Heart right ventricle (tissue), 16 donors: ENCODE results near the gene SMTN. TPM values are rescaled to one million over a fixed set of nuclear protein-coding genes. Genes with fewer than 3 reads are reported as not detected.
A peak's percentile ranks its signal among the peaks of the same experiment; 100 is the strongest.

ENCODE experiments used
- ATAC-seq, 8 donors: fragments of 200-7000 bp; cut with Tn5 transposase; one replicate each; pipeline ENCODE4 v1.9.1; 2020; ENCODE audit warnings: mild to moderate bottlenecking in 8 of 8, moderate library complexity in 8 of 8, moderate number of reproducible peaks in 1 of 8
- DNase-seq, 2 donors: peaks; one replicate each; pipeline ENCODE4 v3.0.0-alpha.2; 2020
- H3K27ac ChIP-seq, 10 donors: fragments of 200-600 bp; sonication (generic) in 2 of 10; one replicate each; pipeline versions ENCODE4 v1.5.0 to v1.8.0; 2020 to 2022; ENCODE audit warnings: mild to moderate bottlenecking in 3 of 10
- H3K27me3 ChIP-seq, 7 donors: fragments of 200-600 bp; one replicate each; pipeline ENCODE4 v1.8.0; 2021 to 2022; ENCODE audit warnings: mild to moderate bottlenecking in 2 of 7
- H3K36me3 ChIP-seq, 9 donors: fragments of 200-600 bp; sonication (generic) in 1 of 9; one replicate each; pipeline versions ENCODE4 v1.5.0 to v1.8.0; 2020 to 2022; ENCODE audit warnings: mild to moderate bottlenecking in 2 of 9
- H3K4me1 ChIP-seq, 9 donors: fragments of 200-600 bp; sonication (generic) in 1 of 9; one replicate each; pipeline versions ENCODE4 v1.5.0 to v1.8.0; 2020 to 2022; ENCODE audit warnings: mild to moderate bottlenecking in 4 of 9
- H3K4me3 ChIP-seq, 10 donors: fragments of 200-600 bp; sonication (generic) in 2 of 10; one replicate each; pipeline versions ENCODE4 v1.5.0 to v1.8.0; 2020 to 2022; ENCODE audit warnings: mild to moderate bottlenecking in 7 of 10, moderate library complexity in 2 of 10
- H3K9me3 ChIP-seq, 11 donors: fragments of 200-600 bp in 10 of 11; sonication (generic) in 2 of 11; one replicate each; pipeline versions ENCODE4 v1.5.0 to v1.8.0; 2013 to 2022; ENCODE audit warnings: mild to moderate bottlenecking in 2 of 11, control low read depth in 1 of 11, moderate library complexity in 1 of 11
- WGBS, 2 donors: extraction: QIAGEN DNeasy Blood & Tissue Kit; methylation state at CpG; one replicate each; pipeline ENCODE4 v1.1.7; 2013; ENCODE audit warnings: inconsistent platforms in 1 of 2; 5-methylcytosine and 5-hydroxymethylcytosine counted together
- intact Hi-C, 10 donors: fragments of 100-400 bp; cut with DNase I; formaldehyde crosslinking; loops; one replicate each; pipeline versions ENCODE4 v1.11.1 to v1.14.2; 2022
- polyA plus RNA-seq, 2 donors: library from polyadenylated mRNA; stranded (reverse); fragments of 200-250 nt; gene quantifications; one replicate each; pipeline ENCODE4 v1.2.3, GENCODE V29; 2013
- total RNA-seq, 10 donors: library from RNA; stranded (reverse); fragmentation: NEBNext Ultra II Directional in 3 of 10; extraction: Animal tissue kit (Norgen Biotek cat#: 25700) in 3 of 10; gene quantifications; one replicate each; pipeline versions ENCODE4 v1.2.1 to v1.2.4, GENCODE V29; 2021 to 2023
- TF ChIP-seq, protein P1 (sequence below), 9 donors: fragments of 200-600 bp; sonication (generic) in 2 of 9; IDR thresholded peaks; one replicate each; pipeline versions ENCODE4 v1.5.0 to v1.8.0; 2021 to 2022; ENCODE audit warnings: antibody characterized with exemption in 9 of 9, mild to moderate bottlenecking in 5 of 9, moderate library complexity in 1 of 9
- donor health status: Arrhythmogenic right ventricular cardiomyopathy.
- donor health status: ischemic (EF 13 %, LVEDD 7.1; RV severe dilation, severe dysfunction).
- donor health status: healthy with polysubstance abuse.
- donor health status: DM: no; HTN: yes; CAD: no.
- donor health status: DM: no; HTN: no; CAD: no.
- donor health status: ischemic (EF 25% LVEDD 6.9; RV normal size, moderate dysfunction).
- donor health status: ischemic (EF 25% LVEDD 5.7; RV mildly dilated, moderate dysfunction).
- donor health status: healthy.
- donor health status: DM: yes; HTN: yes; CAD: no.
- donor health status: Ischemic cardiomyopathy.
- donor health status: ischemic (EF 35%, LVEDD 5.7; RV mildly dilated, moderate dysfunction).
- donor health status: nonischemic (EF 11% LVEDD 7.7; RV severe dilation, severe dysfunction).
- donor health status: DM: yes; HTN: yes; CAD: no.
- donor health status: PGD.
- donor health status: ischemic (EF 29% LVEDD 5.4; RV normal size, mild dysfunction).
- donor health status: nonischemic (EF 23%, LVEDD 6.1; RV moderate dilation, normal function).

The SMTN gene
- total and polyA plus RNA-seq, 12 donors = 64.2 to 398 (median 204) TPM

DNA sequence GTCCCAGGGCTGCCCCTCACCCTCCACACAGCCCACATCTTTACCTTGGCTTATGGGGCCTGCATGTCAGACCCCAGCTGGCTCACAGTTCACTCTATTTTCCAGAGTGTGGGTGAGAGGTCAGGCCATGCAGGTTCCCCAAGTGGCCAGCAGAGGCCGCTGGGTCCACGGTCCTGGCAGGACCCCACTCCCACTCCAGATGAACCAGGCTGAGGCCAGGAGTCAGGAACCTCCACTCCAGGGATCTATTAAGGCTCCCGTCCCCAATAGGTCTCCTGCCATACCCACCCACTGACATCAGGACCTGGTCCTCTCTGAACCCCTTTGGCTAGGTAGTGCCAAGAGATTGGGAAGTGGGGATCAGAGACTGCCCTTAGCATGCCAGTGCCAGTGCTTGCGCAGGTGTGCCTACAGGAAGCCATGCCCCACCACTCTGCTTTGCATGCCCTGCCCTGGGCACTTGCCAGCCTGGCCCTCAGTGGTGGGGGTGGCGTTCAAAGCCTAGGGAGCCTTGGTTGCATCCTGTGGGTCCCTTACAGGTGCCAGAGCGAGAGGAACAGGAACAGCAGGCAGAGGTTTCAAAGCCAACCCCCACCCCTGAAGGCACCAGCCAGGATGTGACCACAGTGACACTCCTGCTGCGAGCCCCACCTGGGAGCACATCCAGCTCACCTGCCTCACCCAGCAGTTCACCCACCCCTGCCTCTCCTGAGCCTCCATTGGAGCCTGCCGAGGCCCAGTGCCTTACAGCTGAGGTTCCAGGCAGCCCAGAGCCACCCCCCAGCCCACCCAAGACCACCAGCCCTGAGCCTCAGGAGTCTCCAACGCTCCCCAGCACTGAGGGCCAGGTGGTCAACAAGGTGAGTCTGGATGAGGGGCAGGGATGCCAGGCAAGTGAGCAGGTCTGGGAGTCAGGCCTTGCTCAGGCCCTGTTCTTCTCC, 8.3 kb downstream of the SMTN start:
- H3K4me3 ChIP-seq = no peak overlapping the region
- H3K36me3 ChIP-seq = peaks cover 0 to 88% (median 60%) of the 10 kb centered on the region in 9 donors
- TF ChIP-seq, protein P1, sequence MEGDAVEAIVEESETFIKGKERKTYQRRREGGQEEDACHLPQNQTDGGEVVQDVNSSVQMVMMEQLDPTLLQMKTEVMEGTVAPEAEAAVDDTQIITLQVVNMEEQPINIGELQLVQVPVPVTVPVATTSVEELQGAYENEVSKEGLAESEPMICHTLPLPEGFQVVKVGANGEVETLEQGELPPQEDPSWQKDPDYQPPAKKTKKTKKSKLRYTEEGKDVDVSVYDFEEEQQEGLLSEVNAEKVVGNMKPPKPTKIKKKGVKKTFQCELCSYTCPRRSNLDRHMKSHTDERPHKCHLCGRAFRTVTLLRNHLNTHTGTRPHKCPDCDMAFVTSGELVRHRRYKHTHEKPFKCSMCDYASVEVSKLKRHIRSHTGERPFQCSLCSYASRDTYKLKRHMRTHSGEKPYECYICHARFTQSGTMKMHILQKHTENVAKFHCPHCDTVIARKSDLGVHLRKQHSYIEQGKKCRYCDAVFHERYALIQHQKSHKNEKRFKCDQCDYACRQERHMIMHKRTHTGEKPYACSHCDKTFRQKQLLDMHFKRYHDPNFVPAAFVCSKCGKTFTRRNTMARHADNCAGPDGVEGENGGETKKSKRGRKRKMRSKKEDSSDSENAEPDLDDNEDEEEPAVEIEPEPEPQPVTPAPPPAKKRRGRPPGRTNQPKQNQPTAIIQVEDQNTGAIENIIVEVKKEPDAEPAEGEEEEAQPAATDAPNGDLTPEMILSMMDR (IDR thresholded peaks at IDR 0.05) = peak; percentile 69 to 89 (median 82)
- H3K27me3 ChIP-seq = no peaks in the 10 kb centered on the region
- peaks cover 3 to 80% (median 43%) of the 10 kb centered on the region in 9 donors for H3K4me1 ChIP-seq
- ATAC-seq (peak in 4 of 8 donors; percentile 7 to 22 (median 20)), DNase-seq (peak; percentile 5 to 71)
- no peaks in the 10 kb centered on the region for H3K9me3 ChIP-seq
- peak overlapping the region in 8 of 10 donors; percentile 24 to 65 (median 40) for H3K27ac ChIP-seq
- intact Hi-C loops = loop anchor here (1.0 to 10.0 kb wide), 8 partner anchors 55 to 145 kb away; partner anchors contain the start of genes PLA2G3 (in 2 of the 10) and LIMK2 (in 1 of the 10)
- whole genome bisulfite sequencing, 2 donors = 71 to 73% methylated on average over 9 of the region's 9 CpGs

DNA sequence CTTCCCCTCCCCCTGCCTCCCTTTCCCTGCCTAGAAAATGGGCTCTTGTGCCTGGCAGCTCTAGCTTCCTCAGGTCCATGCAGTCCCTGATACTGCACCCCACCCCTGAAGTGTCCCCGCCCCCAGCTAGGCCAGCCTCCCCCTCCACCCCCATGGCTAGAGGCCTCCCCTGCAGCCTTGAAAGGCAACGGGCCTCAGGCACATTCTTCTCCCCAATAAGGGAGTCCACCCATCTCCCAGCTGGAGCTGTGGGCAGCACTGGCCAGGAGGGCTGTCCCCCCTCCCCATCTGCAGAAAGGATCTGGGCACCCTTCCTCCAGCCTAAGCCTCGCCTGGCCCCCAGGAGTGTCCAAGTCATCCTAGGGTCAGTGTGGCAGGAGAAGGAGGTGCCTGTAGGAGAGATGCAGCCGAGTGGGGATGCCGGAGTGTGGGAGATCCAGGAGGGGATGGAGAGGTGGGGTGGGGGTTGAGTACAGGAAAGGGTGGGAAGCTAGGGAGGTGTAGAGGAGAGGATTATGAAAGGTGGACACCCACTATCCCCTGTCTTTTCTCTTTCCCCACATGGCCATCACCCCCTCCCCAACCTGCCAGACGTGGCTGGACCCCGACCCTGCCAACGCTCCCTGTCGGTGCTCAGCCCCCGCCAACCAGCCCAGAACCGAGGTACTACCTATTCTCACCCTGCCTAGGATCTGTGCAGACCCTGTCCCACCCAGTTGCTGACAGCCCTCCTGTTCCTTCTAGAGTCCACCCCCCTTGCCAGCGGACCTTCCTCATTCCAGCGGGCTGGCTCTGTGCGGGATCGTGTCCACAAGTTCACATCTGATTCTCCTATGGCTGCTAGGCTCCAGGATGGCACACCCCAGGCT, 9.3 kb downstream of the SMTN start:
- no peak for ATAC-seq
- intact Hi-C loops = loop anchor here in 4 of 10 donors (5.0 to 10.0 kb wide), 3 partner anchors 54 to 124 kb away; partner anchors contain the start of genes PLA2G3 (in 2 of the 4) and LIMK2 (in 1 of the 4)
- no peaks in the 10 kb centered on the region for H3K27me3 ChIP-seq
- peak overlapping the region in 3 of 10 donors; percentile 15 to 45 (median 35) for H3K27ac ChIP-seq
- no peaks in the 10 kb centered on the region for H3K9me3 ChIP-seq
- WGBS, 2 donors = 83 to 88% methylated on average over 15 of the region's 15 CpGs
- no peak overlapping the region for H3K4me3 ChIP-seq
- peaks cover 3 to 84% (median 39%) of the 10 kb centered on the region in 9 donors for H3K4me1 ChIP-seq
- peaks cover 0 to 99% (median 68%) of the 10 kb centered on the region in 9 donors for H3K36me3 ChIP-seq
- DNase-seq = peak in 1 of 2 donors; percentile 16
- TF ChIP-seq, protein P1 (IDR thresholded peaks at IDR 0.05) = no peak

DNA sequence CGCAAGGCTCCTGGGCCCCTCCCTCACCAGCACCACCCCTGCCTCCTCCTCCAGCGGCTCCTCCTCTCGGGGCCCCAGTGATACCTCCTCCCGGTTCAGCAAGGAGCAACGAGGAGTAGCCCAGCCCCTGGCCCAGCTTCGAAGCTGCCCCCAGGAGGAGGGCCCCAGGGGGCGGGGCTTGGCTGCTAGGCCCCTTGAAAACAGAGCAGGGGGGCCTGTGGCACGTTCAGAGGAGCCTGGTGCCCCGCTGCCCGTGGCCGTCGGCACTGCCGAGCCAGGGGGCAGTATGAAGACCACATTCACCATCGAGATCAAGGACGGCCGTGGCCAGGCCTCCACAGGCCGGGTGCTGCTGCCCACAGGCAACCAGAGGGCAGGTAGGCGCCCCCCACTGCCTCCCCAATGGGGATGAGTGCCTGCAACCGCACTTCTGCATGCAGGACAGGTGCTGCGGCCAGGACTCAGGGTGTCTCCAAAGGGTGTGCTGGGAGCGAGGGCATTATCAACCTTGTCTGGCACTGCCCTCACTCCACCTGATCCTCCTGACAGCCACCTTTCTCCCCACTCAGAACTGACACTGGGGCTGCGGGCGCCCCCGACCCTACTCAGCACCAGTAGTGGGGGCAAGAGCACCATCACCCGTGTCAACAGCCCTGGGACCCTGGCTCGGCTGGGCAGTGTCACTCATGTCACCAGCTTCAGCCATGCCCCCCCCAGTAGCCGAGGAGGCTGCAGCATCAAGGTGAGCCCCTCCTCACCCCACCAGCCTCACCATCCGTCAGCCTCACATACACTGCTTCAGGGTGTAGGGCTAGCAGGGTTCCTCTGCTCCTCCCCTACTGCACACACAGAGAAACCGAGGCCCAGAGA, 10.2 kb downstream of the SMTN start:
- H3K36me3 ChIP-seq = peaks cover 0 to 99% (median 77%) of the 10 kb centered on the region in 9 donors
- no peak overlapping the region for H3K4me3 ChIP-seq
- peaks cover 0 to 83% (median 37%) of the 10 kb centered on the region in 9 donors for H3K4me1 ChIP-seq
- TF ChIP-seq, protein P1 (IDR thresholded peaks at IDR 0.05) = no peak
- WGBS, 2 donors = 71 to 74% methylated on average over 29 of the region's 29 CpGs
- peak; percentile 6 to 20 for DNase-seq
- H3K27ac ChIP-seq = peak overlapping the region in 4 of 10 donors; percentile 6 to 97 (median 63)
- H3K9me3 ChIP-seq = no peaks in the 10 kb centered on the region
- H3K27me3 ChIP-seq = no peaks in the 10 kb centered on the region
- no peak for ATAC-seq
- intact Hi-C loops = loop anchor here in 4 of 10 donors (5.0 to 10.0 kb wide), 3 partner anchors 53 to 123 kb away; partner anchors contain the start of genes PLA2G3 (in 2 of the 4) and LIMK2 (in 1 of the 4)
